ENCODE measurements around the gene MFSD8.
A peak's percentile ranks its signal among the peaks of the same experiment; 100 is the strongest.
"Not testable (repeated sequence)": the region's sequence is repeated elsewhere in the genome, so short reads cannot be mapped to it uniquely, and the experiment has no call there.

The MFSD8 gene, protein sequence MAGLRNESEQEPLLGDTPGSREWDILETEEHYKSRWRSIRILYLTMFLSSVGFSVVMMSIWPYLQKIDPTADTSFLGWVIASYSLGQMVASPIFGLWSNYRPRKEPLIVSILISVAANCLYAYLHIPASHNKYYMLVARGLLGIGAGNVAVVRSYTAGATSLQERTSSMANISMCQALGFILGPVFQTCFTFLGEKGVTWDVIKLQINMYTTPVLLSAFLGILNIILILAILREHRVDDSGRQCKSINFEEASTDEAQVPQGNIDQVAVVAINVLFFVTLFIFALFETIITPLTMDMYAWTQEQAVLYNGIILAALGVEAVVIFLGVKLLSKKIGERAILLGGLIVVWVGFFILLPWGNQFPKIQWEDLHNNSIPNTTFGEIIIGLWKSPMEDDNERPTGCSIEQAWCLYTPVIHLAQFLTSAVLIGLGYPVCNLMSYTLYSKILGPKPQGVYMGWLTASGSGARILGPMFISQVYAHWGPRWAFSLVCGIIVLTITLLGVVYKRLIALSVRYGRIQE

GRCh38 chr4:127965062-127965802 lies at the start of gene MFSD8, which contains the start of gene ABHD18:
Gene MFSD8 (minus strand): TSS chr4:127965173. CDS start chr4:127965133, 40 bp downstream.
Gene ABHD18 (plus strand): TSS chr4:127965406. CDS start chr4:127982956, 17,550 bp downstream.
- DNase-seq, result peak; percentile 99

DNA sequence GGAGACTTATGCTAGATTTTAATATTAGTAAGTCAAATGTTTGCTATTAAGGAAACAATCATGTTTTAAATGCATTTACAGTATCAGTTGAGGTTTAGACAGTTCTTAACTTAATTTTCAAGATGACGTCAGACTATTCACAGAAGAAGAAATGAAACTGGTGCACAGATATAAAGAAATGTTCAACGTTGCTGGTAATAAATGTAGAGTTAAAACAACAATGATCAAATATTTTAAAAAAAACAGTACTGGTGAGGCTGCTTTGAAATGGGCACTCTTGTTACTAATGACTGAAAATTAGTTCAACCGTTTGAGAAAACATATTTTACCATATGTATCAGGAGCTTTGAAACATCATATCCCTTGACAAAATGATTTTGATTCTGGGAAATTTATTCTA lies 44.5 kb upstream of the MFSD8 start:
- DNase-seq, result no peak

- no peak for DNase-seq
These were observed 41.6 kb upstream of the MFSD8 start for GRCh38 chr4:128006592-128006991.

DNA sequence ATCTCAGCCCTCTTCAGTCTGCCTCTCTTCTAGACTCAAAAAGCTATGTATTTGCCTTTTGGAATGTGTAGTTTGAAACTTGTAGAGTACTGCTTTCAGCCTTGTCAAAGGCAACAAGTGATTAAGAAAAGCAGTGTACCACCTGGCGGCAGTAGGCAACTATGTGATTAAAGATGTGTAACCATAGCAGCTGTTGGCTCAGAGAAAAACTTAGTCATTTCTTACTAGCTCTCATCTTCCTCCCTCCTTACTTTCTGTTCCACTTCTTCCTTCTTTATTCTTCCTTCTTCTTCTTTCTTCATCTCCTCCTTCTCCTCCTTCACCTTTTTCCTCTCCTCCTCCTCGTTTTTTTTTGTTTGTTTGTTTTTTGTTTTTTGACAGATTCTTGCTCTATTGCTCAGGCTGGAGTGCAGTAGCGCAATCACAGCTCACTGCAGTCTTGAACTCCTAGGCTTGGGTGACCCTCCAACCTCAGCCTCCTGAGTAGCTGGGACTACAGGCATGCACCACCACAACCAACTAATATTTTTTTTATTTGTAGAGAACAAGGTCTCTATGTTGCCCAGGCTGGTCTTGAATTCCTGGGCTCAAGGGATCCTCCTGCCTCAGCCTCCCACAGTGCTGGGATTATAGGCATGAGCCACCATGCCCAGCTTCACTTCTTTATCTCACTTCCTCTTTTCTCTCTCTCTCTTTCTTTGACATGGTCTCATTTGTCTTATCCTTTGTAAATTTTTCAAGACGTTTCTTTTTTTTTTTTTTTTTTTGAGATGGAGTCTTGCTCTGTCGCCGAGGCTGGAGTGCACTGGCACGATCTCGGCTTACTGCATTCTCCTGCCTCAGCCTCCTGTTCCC lies 32.8 kb upstream of the MFSD8 start:
- DNase-seq, result peak in 1 of 2 experiments; percentile 26

- DNase-seq, result not testable (repeated sequence)
These were observed 31.5 kb upstream of the MFSD8 start for GRCh38 chr4:127996521-127996920.

- DNase-seq, result no peak
These were observed 30.8 kb upstream of the MFSD8 start for GRCh38 chr4:127995776-127996175.

DNA sequence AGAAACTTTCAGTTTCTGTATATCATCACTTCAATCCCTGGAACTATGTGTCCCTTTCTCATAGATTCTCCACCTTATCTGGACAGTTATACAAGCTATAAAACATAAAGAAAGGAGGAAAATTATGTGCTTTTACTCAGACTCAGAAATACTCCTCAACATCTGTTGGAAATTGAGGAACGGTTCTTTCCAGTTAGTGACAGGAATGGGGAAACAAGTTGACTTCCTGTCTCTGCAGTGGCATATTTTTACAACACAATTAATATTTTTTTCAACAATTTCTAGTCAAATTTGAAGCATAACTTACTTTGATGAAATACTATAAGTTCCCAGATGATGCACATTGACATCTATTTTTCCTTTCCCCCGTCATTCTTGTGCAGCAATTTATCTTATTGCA lies 28.2 kb upstream of the MFSD8 start:
- no peak for DNase-seq

- no peak for DNase-seq
These were observed 23.7 kb upstream of the MFSD8 start for GRCh38 chr4:127988638-127989037.

- no peak for DNase-seq
These were observed 21.0 kb upstream of the MFSD8 start for GRCh38 chr4:127985989-127986388.

- DNase-seq, result no peak
These were observed 17.5 kb upstream of the MFSD8 start for GRCh38 chr4:127982445-127982844.

- no peak for DNase-seq
These were observed 14.0 kb upstream of the MFSD8 start for GRCh38 chr4:127978930-127979329.

DNA sequence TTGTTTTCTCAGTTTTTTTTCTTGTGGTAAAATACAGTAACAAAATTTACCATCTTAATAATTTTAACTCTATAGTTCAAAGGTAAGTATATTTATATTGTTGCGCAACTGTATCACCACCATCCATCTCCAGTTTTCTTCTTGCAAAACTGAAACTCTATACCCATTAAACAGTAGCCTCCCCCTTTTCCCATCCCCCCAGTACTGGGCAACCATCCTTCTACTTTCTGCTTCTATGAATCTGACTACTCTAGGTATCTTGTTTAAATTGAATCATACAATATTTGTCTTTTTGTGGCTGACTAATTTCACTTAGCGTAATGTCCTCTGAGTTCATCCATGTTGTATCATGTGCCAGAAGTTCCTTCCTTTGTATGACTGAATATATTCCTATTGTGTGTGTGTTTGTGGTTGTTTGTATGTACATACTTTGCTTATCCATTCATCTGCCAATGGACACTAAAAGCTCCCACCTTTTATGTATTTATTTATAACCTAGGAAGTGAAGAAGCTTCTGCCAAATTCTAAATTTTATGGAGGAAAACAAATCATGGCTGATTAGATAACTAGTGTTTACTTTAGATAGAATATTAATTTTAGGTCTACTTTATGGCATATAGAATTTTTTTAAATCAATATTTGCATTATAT lies 10.3 kb upstream of the MFSD8 start:
- DNase-seq, result no peak

- not testable (repeated sequence) for DNase-seq
These were observed 6.0 kb upstream of the MFSD8 start for GRCh38 chr4:127970925-127971324.

DNA sequence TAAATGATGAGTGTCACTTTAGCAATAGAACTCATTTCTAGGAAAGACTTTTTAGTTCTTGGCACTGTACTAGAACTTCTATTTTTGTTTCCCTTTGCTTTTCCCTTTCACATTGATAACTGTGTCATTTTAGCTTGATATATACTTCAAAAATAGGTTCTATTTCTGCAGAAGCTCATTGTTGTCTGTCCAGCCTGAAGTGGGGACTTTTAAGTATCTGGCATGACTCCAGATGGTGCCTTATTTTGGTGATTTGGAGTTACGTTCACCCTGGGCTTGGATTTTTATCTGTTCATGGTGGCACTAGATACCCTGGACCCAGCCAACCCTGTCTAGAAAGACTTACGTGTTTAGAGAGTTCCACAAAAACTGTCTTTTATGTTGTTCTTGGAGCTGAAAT lies 3.6 kb upstream of the MFSD8 start:
- DNase-seq, result no peak

DNA sequence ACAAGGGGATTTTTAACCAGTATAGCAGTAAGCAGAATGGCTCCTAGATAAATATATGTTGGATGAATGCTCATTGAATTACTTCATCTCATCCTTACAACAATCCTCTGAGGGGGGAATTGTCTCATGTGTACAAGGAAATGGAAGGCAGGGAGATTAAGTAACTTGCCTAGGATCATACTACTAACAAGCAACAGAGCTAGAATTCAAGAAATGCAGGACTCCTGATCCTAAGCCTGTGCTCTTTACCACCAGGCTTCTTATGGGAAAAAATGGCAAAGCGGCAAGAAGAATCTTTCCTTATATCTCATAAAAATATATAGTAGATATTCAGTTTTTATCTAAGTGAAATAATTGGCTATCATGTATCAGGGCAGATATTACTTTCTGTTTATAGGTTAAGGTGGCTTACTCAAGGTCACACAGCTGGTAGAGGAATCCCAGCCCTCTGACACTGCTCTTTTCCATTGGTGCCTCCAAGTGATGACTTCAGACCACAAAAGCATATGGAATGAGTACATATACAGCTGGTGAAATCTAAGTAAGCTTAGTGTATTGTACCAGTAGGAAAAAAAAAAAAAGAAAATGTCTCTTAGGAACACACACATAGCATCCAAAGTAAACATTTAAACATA lies 2.3 kb upstream of the MFSD8 start:
- DNase-seq, result no peak

DNA sequence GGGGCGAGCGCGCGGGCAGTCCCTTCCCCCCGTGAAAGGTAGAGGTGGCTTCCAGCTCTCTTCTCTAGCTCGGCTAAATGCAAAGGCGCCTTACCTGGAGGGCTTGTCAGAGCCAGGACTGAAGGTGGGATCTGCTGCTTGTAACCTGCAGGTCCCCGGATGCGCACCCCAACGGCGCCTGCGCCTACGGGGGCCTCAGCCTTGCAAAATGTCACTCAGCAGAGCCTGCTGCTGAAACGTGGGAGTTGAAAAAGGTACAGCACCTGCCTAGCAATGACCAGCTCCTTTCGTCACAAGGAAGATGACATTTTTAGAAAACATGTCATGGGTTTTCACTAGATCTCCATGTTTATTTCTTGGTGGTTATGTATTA lies 816 bp upstream of the MFSD8 start:
- DNase-seq, result peak; percentile 76 to 81

DNA sequence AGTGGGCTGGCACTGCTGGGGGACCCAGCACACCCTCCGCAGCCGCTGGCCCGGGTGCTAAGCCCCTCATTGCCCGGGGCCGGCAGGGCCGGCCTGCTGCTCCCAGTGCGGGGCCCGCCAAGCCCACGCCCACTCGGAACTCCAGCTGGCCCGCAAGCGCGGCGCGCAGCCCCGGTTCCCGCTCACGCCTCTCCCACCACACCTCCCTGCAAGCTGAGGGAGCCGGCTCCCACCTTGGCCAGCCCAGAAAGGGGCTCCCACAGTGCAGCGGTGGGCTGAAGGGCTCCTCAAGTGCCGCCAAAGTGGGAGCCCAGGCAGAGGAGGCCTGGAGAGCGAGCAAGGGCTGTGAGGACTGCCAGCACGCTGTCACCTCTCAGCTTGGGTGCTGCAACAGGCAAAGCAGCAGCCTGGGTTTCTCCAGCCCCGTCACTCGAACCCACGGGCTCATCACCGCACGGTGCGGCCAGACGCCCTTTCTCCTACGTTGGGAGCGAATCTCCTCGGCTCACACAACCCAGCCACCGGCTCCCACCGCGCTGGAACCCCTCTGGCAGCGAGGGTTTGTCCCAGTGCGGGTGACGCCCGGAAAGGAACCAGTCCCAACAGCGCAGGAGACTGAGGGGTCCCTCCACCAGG lies 429 bp downstream of the MFSD8 start:
- not testable (repeated sequence) for DNase-seq

DNA sequence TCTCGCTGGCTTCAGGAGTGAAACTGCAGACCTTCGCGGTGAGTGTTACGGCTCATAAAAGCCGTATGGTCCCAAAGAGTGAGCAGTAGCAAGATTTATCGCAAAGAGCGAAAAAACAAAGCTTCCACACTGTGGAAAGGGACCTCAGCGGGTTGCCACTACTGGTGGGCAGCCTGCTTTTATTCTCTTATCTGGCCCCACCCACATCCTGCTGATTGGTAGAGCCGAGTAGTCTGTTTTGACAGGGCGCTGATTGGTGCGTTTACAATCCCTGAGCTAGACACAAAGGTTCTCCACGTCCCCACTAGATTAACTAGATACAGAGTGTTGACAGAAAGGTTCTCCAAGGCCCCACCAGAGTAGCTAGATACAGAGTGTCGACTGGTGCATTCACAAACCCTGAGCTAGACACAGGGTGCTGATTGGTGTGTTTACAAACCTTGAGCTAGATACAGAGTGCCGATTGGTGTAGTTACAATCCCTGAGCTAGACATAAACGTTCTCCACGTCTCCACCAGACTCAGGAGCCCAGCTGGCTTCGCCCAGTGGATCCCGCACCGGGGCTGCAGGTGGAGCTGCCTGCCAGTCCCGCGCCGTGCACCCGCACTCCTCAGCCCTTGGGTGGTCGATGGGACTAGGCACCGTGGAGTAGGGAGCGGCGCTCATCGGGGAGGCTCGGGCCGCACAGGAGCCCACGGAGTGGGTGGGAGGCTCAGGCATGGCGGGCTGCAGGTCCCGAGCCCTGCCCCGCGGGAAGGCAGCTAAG lies 1.2 kb downstream of the MFSD8 start:
- peak; percentile 31 to 43 for DNase-seq

DNA sequence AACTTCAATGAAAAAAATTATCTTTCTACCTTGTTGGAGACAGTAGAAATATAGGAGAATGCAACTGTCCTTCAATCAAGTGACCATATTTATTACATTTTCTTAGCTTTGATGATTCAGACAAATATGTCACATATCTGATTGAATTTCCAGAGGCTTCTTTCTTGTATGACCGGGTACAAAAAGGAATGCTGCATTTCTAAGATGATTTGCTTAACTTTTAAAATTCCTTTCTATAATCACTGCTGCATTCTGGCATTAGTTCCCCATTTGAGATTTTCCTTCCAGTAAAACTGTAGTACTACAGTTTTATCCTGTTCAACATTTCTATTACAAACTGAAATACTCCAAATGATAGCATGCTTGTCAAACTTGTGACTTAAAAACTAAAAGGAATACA lies 5.2 kb downstream of the MFSD8 start:
- no peak for DNase-seq

DNA sequence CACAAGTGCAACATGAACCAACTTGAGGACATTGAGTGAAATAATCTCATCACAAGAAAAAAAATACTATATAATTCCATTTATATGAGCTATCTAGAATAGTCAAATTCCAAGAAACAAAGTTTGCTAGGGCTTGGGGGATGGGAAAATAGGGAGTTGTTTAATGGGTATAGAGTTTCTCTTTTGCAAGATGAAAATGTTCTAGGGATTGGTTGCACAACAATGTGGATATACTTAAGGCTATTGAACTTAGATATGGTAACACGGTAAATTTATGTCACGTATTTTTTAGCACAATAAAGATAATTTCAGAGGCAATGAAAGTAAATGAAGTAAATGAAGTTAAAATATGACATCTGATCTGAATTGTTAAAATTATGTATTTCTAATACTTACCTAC lies 7.9 kb downstream of the MFSD8 start:
- no peak for DNase-seq

DNA sequence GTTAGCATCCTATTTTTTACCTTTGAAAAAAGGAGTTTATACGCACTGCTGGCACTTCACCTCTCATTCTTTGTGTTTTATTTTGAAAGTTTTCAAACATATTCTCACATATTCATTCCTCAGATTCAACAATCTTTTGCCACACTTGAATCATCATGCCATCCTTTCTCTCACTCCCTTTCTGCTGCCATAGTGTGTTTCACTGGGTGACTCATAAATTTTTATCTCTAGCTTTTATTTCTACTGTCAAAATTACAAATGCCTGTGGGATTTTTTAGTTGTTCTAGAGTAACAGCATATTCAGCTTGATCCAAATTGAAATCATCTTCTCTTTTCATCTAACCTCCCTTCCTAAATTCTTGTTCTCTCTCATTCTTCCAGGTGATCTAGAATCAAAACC lies 28.0 kb downstream of the MFSD8 start:
- no peak for DNase-seq

Data from activated T-cell treated with anti-CD3 and anti-CD28 coated beads, Interleukin-2, amount 50 U/mL, for 48 hours (primary cell).